Type B pancreatic cell (in vitro differentiated cells): ENCODE measurements around the gene PKNOX1. TPM values are rescaled to one million over a fixed set of nuclear protein-coding genes. Genes with fewer than 3 reads are reported as not detected.
"Not testable (repeated sequence)": the region's sequence is repeated elsewhere in the genome, so short reads cannot be mapped to it uniquely, and the experiment has no call there.

Experiments
- DNase-seq: peaks from one replicate; pipeline ENCODE4 v3.0.0; 2021; ENCODE audit warnings: mixed read lengths; ENCODE audit not compliant: unreplicated experiment; ENCODE audit errors: extremely low spot score
- H3K27ac Mint-ChIP-seq: 2 replicates; pipeline ENCODE4 v1.8.0; 2021; ENCODE audit warnings: mild to moderate bottlenecking, mixed read lengths
- H3K27me3 Mint-ChIP-seq: 2 replicates; pipeline ENCODE4 v1.8.0; 2021; ENCODE audit warnings: mixed read lengths
- H3K36me3 Mint-ChIP-seq: 2 replicates; pipeline ENCODE4 v1.8.0; 2021; ENCODE audit warnings: mixed read lengths
- H3K4me1 Mint-ChIP-seq: one replicate; pipeline ENCODE4 v1.8.0; 2021; ENCODE audit warnings: mixed read lengths; ENCODE audit not compliant: unreplicated experiment
- H3K4me3 Mint-ChIP-seq: 2 replicates; pipeline ENCODE4 v1.8.0; 2021; ENCODE audit warnings: mild to moderate bottlenecking, mixed read lengths
- H3K9me3 Mint-ChIP-seq: 2 replicates; pipeline ENCODE4 v1.8.0; 2021; ENCODE audit warnings: mixed read lengths
- total RNA-seq: library from RNA; stranded (reverse); gene quantifications from 2 replicates; pipeline ENCODE4 v1.2.1, GENCODE V29; 2021; ENCODE audit warnings: low replicate concordance
- TF ChIP-seq, protein P1 (sequence below): fragments of 200-600 bp; sonication (generic); conservative IDR thresholded peaks from 2 replicates; pipeline ENCODE4 v1.5.0; 2021; ENCODE audit warnings: antibody characterized with exemption, mild to moderate bottlenecking

Gene PKNOX1
- total RNA-seq, 1 donor from 2014 or later = 25.4 TPM

DNA sequence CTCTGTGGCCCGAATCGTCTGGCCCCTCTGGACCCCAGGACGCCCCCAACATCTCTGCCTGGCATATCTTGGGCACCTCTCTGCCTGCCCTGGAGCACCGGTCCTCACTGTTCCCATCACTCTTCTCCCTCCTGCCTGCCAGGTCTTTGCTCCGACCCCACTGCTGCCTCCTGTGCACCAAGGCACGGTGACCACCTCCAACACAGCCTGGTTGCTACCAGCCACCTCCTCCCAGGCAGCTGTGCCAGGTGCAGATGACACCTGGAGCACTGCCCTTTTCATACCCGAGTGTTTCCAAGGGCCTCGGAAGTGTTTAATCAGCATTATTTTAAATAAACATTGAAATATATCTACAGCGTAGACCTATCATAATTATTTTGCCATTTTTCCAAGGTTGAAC lies 31.3 kb downstream of the PKNOX1 start:
- Mint-ChIP-seq H3K27ac (no peak overlapping the region), H3K4me3 (no peak overlapping the region), H3K9me3 (no peaks in the 10 kb centered on the region), H3K36me3 (peaks cover 23% of the 10 kb centered on the region), H3K27me3 (no peaks in the 10 kb centered on the region), H3K4me1 (no peaks in the 10 kb centered on the region)
- TF ChIP-seq, protein P1, sequence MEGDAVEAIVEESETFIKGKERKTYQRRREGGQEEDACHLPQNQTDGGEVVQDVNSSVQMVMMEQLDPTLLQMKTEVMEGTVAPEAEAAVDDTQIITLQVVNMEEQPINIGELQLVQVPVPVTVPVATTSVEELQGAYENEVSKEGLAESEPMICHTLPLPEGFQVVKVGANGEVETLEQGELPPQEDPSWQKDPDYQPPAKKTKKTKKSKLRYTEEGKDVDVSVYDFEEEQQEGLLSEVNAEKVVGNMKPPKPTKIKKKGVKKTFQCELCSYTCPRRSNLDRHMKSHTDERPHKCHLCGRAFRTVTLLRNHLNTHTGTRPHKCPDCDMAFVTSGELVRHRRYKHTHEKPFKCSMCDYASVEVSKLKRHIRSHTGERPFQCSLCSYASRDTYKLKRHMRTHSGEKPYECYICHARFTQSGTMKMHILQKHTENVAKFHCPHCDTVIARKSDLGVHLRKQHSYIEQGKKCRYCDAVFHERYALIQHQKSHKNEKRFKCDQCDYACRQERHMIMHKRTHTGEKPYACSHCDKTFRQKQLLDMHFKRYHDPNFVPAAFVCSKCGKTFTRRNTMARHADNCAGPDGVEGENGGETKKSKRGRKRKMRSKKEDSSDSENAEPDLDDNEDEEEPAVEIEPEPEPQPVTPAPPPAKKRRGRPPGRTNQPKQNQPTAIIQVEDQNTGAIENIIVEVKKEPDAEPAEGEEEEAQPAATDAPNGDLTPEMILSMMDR = no peak
- DNase-seq = no peak

DNA sequence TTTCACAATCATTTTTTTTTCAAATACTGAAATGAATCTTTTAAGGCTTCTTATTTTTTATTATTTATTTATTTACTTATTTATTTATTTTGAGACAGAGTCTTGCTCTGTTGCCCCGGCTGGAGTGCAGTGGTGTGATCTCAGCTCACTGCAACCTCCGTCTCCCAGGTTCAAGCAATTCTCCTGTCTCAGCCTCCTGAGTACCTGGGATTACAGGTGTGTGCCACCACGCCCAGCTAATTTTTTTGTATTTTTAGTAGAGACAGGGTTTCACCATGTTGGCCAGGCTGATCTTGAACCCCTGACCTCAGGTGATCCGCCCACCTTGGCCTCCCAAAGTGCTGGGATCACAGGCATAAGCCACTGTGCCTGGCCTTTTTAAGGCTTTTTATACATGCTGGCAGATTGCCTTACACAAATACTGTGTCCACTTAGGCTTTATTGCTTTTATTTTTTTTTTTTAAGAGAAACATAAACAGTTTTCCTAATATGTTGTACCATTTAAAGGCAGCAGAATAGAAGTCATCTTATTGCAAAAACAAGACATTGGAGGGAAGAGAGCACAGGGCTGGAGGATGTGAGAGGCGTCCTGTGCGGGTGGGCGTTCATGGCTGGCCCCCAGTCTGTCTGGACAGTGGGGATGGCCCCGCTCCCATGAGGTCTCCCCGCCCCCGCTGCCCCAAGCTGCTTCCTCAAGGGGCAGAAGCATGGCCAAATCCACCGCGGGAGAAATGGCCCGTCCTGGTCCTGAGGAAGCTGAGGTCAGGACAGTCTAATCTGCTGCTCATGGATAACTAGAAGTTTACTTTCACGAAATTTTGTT lies 31.9 kb downstream of the PKNOX1 start:
- H3K27ac Mint-ChIP-seq, H3K9me3 Mint-ChIP-seq, H3K4me1 Mint-ChIP-seq, H3K4me3 Mint-ChIP-seq, H3K27me3 Mint-ChIP-seq, DNase-seq: not testable (repeated sequence)
- peaks cover 23% of the 10 kb centered on the region for H3K36me3 Mint-ChIP-seq

- no peak overlapping the region for H3K4me3 Mint-ChIP-seq
- no peaks in the 10 kb centered on the region for H3K9me3 Mint-ChIP-seq
- H3K27me3 Mint-ChIP-seq = no peaks in the 10 kb centered on the region
- no peaks in the 10 kb centered on the region for H3K4me1 Mint-ChIP-seq
- no peak for DNase-seq
- TF ChIP-seq, protein P1 = no peak
- H3K27ac Mint-ChIP-seq = no peak overlapping the region
- H3K36me3 Mint-ChIP-seq = peaks cover 26% of the 10 kb centered on the region
Measured at GRCh38 chr21:43006874-43007208, 32.5 kb downstream of the PKNOX1 start.

DNA sequence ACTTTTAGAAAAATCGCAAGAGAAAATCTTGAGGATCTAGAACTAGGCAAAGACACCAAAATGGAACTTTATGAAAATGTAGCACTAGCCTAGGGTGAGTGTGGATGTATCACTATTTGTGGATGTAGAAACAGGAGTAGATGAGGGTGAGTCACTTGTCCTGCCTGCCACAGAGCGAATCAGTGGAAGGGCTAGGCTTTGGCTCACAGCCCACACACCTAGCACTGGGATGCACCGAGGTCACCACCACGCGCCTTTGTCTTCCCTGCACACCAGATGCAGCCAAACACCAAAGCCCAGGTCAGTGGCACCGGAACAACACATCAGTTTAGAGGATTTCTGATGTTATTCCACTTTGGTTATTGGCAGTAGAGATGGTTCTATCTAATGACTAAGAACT lies 38.2 kb downstream of the PKNOX1 start:
- Mint-ChIP-seq H3K27me3 (no peaks in the 10 kb centered on the region), H3K4me1 (no peaks in the 10 kb centered on the region), H3K4me3 (no peak overlapping the region), H3K27ac (no peak overlapping the region), H3K9me3 (no peaks in the 10 kb centered on the region), H3K36me3 (peaks cover 31% of the 10 kb centered on the region)
- DNase-seq = no peak
- TF ChIP-seq, protein P1 = no peak

DNA sequence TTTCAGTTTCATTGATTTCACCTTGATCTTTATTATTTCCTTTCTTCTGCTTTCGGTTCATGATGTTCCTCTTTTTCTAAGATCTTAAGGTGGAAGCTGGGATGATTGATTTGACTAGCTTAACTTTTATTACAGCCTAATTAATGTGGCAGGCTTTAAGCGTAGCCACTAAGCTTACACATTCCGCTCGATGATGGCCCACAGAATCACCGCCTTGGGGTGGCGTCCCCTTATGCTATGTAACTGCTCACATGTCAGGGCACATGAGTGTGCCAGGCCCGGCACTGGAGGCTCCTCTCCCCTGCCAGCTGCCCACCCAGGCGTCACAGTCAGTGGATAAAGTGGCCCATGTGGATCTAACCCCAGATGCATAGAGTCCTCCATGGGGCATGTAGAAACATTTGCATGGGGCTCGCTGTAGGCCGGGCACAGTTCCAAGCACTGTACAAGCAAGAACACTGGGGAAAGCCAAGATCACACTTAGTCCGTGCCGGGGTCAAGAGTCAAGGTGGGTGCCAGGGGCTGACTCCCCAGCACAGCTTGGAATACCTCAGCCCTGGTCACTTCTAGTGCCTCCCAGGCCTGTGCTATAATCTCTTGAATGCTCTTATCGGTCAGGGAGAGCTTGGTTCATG lies 41.7 kb downstream of the PKNOX1 start:
- peaks cover 22% of the 10 kb centered on the region for H3K36me3 Mint-ChIP-seq
- H3K27me3 Mint-ChIP-seq = no peaks in the 10 kb centered on the region
- no peak for DNase-seq
- H3K9me3 Mint-ChIP-seq = no peaks in the 10 kb centered on the region
- TF ChIP-seq, protein P1 = no peak
- no peak overlapping the region for H3K4me3 Mint-ChIP-seq
- H3K27ac Mint-ChIP-seq = no peak overlapping the region
- H3K4me1 Mint-ChIP-seq = no peaks in the 10 kb centered on the region

GRCh38 chr21:43016728-43017127 lies 42.4 kb downstream of the PKNOX1 start:
- no peak for DNase-seq
- H3K36me3 Mint-ChIP-seq = peaks cover 26% of the 10 kb centered on the region
- H3K27me3 Mint-ChIP-seq = no peaks in the 10 kb centered on the region
- TF ChIP-seq, protein P1 = no peak
- no peaks in the 10 kb centered on the region for H3K4me1 Mint-ChIP-seq
- H3K9me3 Mint-ChIP-seq = no peaks in the 10 kb centered on the region
- H3K4me3 Mint-ChIP-seq = no peak overlapping the region
- H3K27ac Mint-ChIP-seq = no peak overlapping the region
